ENCODE measurements around the gene C1orf226. TPM values are rescaled to one million over a fixed set of nuclear protein-coding genes. Genes with fewer than 3 reads are reported as not detected.

Gene C1orf226
- total and polyA plus RNA-seq, 10 of the 15 experiments (the other 5 are each of a cell fraction or from before 2014, with no cell fraction given): not detected

DNA sequence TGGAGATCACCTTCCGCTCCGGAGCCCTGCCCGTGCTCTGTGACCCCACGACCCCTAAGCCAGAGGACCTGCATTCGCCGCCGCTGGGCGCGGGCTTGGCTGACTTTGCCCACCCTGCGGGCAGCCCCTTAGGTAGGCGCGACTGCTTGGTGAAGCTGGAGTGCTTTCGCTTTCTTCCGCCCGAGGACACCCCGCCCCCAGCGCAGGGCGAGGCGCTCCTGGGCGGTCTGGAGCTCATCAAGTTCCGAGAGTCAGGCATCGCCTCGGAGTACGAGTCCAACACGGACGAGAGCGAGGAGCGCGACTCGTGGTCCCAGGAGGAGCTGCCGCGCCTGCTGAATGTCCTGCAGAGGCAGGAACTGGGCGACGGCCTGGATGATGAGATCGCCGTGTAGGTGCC lies 14.5 kb upstream of the C1orf226 start:
- Histone ChIP-seq H3K4me1 (ENCODE audit: control insufficient read depth, insufficient read depth, low read length) (peaks cover under 1% of the 10 kb centered on the region; the same call in 1 of the 2 replicates), H2AFZ (ENCODE audit: control insufficient read depth, low read depth, low read length) (no peak overlapping the region), H3K4me3 (no peak overlapping the region), H3K79me2 (ENCODE audit: control insufficient read depth, insufficient read depth, low read length) (no peaks in the 10 kb centered on the region), H4K20me1 (ENCODE audit: control insufficient read depth, insufficient read depth) (no peaks in the 10 kb centered on the region), H3K9ac (ENCODE audit: control insufficient read depth, insufficient read depth, low read length) (no peak overlapping the region), H3K4me2 (ENCODE audit: control insufficient read depth, insufficient read depth) (no peak overlapping the region), H3K9me3 (replicated peaks; ENCODE audit: control insufficient read depth, insufficient read depth, low read length) (no peaks in the 10 kb centered on the region), H3K27ac (ENCODE audit: control insufficient read depth, insufficient read depth) (no peak overlapping the region), H3K27me3 (replicated peaks in 1 of 2; ENCODE audit: control insufficient read depth in 2 of 2, insufficient read depth in 2 of 2, low read length in 1 of 2) (no peaks in the 10 kb centered on the region), H3K36me3 (ENCODE audit: control insufficient read depth in 2 of 2, insufficient read depth in 2 of 2, low read length in 1 of 2) (no peaks in the 10 kb centered on the region)
- SMC1A ChIA-PET (ENCODE audit: uncharacterized antibody, unreplicated experiment): interaction anchor here (1.1 to 1.4 kb wide), 2 partner anchors 20 to 24 kb away, joined by 3 to 5 read pairs; no protein-coding TSS in a partner anchor
- CTCF ChIA-PET: no interaction called here
- intact Hi-C loops (cut with micrococcal nuclease; ENCODE audit: unreplicated experiment) (no loop called here), in situ Hi-C loops (cut with MboI) (no loop called here)
- no TSS peak for BruUV-seq (replicated peaks)
- no peak for TF ChIP-seq ZNF622 (IDR thresholded peaks at IDR 0.05)
- TF ChIP-seq GATAD2B (conservative IDR thresholded peaks at IDR 0.05; ENCODE audit: low read depth): no peak
- TF ChIP-seq, protein P1, sequence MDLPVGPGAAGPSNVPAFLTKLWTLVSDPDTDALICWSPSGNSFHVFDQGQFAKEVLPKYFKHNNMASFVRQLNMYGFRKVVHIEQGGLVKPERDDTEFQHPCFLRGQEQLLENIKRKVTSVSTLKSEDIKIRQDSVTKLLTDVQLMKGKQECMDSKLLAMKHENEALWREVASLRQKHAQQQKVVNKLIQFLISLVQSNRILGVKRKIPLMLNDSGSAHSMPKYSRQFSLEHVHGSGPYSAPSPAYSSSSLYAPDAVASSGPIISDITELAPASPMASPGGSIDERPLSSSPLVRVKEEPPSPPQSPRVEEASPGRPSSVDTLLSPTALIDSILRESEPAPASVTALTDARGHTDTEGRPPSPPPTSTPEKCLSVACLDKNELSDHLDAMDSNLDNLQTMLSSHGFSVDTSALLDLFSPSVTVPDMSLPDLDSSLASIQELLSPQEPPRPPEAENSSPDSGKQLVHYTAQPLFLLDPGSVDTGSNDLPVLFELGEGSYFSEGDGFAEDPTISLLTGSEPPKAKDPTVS (IDR thresholded peaks at IDR 0.05; ENCODE audit: low read depth, low read length): no peak
- TF ChIP-seq NFYA (IDR thresholded peaks at IDR 0.05; ENCODE audit: borderline replicate concordance, low read depth, low read length): no peak
- TF ChIP-seq, protein P2, sequence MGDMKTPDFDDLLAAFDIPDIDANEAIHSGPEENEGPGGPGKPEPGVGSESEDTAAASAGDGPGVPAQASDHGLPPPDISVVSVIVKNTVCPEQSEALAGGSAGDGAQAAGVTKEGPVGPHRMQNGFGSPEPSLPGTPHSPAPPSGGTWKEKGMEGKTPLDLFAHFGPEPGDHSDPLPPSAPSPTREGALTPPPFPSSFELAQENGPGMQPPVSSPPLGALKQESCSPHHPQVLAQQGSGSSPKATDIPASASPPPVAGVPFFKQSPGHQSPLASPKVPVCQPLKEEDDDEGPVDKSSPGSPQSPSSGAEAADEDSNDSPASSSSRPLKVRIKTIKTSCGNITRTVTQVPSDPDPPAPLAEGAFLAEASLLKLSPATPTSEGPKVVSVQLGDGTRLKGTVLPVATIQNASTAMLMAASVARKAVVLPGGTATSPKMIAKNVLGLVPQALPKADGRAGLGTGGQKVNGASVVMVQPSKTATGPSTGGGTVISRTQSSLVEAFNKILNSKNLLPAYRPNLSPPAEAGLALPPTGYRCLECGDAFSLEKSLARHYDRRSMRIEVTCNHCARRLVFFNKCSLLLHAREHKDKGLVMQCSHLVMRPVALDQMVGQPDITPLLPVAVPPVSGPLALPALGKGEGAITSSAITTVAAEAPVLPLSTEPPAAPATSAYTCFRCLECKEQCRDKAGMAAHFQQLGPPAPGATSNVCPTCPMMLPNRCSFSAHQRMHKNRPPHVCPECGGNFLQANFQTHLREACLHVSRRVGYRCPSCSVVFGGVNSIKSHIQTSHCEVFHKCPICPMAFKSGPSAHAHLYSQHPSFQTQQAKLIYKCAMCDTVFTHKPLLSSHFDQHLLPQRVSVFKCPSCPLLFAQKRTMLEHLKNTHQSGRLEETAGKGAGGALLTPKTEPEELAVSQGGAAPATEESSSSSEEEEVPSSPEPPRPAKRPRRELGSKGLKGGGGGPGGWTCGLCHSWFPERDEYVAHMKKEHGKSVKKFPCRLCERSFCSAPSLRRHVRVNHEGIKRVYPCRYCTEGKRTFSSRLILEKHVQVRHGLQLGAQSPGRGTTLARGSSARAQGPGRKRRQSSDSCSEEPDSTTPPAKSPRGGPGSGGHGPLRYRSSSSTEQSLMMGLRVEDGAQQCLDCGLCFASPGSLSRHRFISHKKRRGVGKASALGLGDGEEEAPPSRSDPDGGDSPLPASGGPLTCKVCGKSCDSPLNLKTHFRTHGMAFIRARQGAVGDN (IDR thresholded peaks at IDR 0.05): no peak
- TF ChIP-seq SMARCA5 (IDR thresholded peaks at IDR 0.05): no peak
- FAIRE-seq: no peak
- 65% methylated on average over 35 of the region's 36 CpGs for WGBS (ENCODE audit: insufficient coverage, insufficient replicate concordance, low lambda C conversion rate, missing lambda C conversion rate)
- POLR2A ChIA-PET: no interaction called here
- no peak for ATAC-seq
- RAD21 ChIA-PET (ENCODE audit: unreplicated experiment): interaction anchor here (1.1 to 1.9 kb wide), 2 partner anchors 9 to 15 kb away, joined by 3 to 5 read pairs; no protein-coding TSS in a partner anchor
- no peak for DNase-seq (ENCODE audit: low read depth, low spot score)
